ENCODE results near the gene FOXJ1.

DNA sequence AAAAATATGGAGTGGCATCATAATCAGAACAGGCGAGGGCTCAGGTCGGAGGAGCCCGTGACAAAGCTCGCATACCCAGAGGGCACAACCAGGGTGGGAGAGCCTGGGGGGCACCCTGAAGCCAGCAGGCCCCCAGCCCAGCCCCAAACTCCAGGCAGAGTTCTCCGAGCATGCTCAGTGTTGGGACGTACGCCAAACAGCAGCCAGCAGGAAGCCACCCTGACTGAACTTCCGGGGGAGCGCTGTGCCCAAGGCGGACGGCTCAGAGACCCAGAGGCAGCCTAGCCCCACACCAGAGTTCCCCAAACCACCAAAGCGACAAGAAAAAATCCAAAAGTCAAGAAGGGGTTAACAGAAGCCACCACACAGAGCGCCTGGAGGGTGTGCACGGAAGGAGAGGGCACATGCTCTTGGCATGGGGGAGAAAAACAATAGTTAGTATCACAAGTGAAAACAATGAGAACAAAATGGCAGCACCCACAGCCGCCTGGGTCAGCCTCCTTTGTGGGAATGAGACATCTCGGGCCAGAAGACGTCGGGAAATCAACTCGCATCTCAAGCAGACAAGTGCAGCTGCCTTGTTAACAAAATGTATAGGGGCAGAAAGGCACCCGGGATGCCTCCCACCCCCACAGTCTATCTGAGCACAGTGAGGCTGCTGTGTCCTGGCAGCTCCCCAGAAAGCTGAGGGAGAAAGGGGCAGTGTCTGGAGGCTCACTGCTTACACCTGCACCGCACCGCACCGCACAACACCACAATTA lies 49.3 kb downstream of the FOXJ1 start:
- TF ChIP-seq SP4 (IDR thresholded peaks at IDR 0.05; ENCODE audit: low read length) = no peak
- TF ChIP-seq ZNF274 (IDR thresholded peaks at IDR 0.05; ENCODE audit: borderline replicate concordance, extremely low read depth, low read length) = no peak
- TF ChIP-seq HDAC6 (IDR thresholded peaks at IDR 0.05; ENCODE audit: low read depth, low read length) = no peak

Data from H1 (cell line).